Neural cell (in vitro differentiated cells): ENCODE measurements around the gene RPS6KA2.

Source experiments
- CTCF ChIP-seq: fragments of 450-650 bp; IDR thresholded peaks from 2 replicates; pipeline ENCODE4 v1.5.1; 2014; ENCODE audit warnings: antibody characterized with exemption, mild to moderate bottlenecking, moderate library complexity; ENCODE audit not compliant: poor library complexity, severe bottlenecking
- EP300 ChIP-seq: fragments of 450-650 bp; conservative IDR thresholded peaks from 2 replicates; pipeline ENCODE4 v1.6.1; 2014; ENCODE audit warnings: antibody characterized with exemption, mild to moderate bottlenecking, moderate library complexity; ENCODE audit not compliant: poor library complexity, severe bottlenecking
- POLR2AphosphoS5 ChIP-seq: IDR thresholded peaks from 2 replicates; pipeline ENCODE4 v1.6.1; 2012

- TF ChIP-seq CTCF, result no peak
- no peak for TF ChIP-seq POLR2AphosphoS5
- no peak for TF ChIP-seq EP300
Observed at GRCh38 chr6:166440106-166440505, 186.9 kb downstream of the RPS6KA2 start.
